GM12878 (cell line): ENCODE data around the gene STK11. TPM values are rescaled to one million over a fixed set of nuclear protein-coding genes. Genes with fewer than 3 reads are reported as not detected.

Experiments
- BCLAF1 ChIP-seq: fragments of 450-650 bp; IDR thresholded peaks from 2 replicates; pipeline ENCODE4 v1.6.1; 2017; ENCODE audit warnings: antibody characterized with exemption, mild to moderate bottlenecking, moderate library complexity
- IRF3 ChIP-seq: fragments of 450-650 bp; IDR thresholded peaks from 2 replicates; pipeline ENCODE4 v1.6.1; 2014; ENCODE audit warnings: mild to moderate bottlenecking
- IRF5 ChIP-seq: fragments of 450-650 bp; IDR thresholded peaks from 2 replicates; pipeline ENCODE4 v1.6.1; 2017; ENCODE audit warnings: borderline replicate concordance
- JUNB ChIP-seq: IDR thresholded peaks from 2 replicates; pipeline ENCODE4 v1.6.1; 2016; ENCODE audit warnings: antibody characterized with exemption, mild to moderate bottlenecking
- MTA2 ChIP-seq: fragments of 450-650 bp; IDR thresholded peaks from 2 replicates; pipeline ENCODE4 v1.6.1; 2016; ENCODE audit warnings: low read depth, mild to moderate bottlenecking, moderate library complexity
- NFIC ChIP-seq: IDR thresholded peaks from 2 replicates; pipeline ENCODE4 v1.6.1; 2012; ENCODE audit warnings: low read depth, mild to moderate bottlenecking, inconsistent platforms, low read length, moderate library complexity
- NR2C2 ChIP-seq: IDR thresholded peaks from 2 replicates; pipeline ENCODE4 v1.6.1; 2011; ENCODE audit warnings: borderline replicate concordance, low read depth; ENCODE audit not compliant: control insufficient read depth, insufficient read length
- SMARCA5 ChIP-seq: fragments of 450-650 bp; IDR thresholded peaks from 2 replicates; pipeline ENCODE4 v1.6.1; 2017; ENCODE audit warnings: mild to moderate bottlenecking
- TAF1 ChIP-seq: IDR thresholded peaks from 2 replicates; pipeline ENCODE4 v1.6.1; 2011; ENCODE audit warnings: mild to moderate bottlenecking, low read depth, low read length, borderline replicate concordance
- TCF7 ChIP-seq: IDR thresholded peaks from 2 replicates; pipeline ENCODE4 v1.6.1; 2014; ENCODE audit warnings: antibody characterized with exemption, borderline replicate concordance
- USF1 ChIP-seq: IDR thresholded peaks from 2 replicates; pipeline ENCODE4 v1.6.1; 2011; ENCODE audit warnings: borderline replicate concordance, low read depth, mild to moderate bottlenecking, moderate library complexity, mixed read lengths, low read length; ENCODE audit not compliant: insufficient read depth; ENCODE audit errors: extremely low read length
- YBX1 ChIP-seq: fragments of 450-650 bp; IDR thresholded peaks from 2 replicates; pipeline ENCODE4 v1.6.1; 2016; ENCODE audit warnings: antibody characterized with exemption
- ZBTB11 ChIP-seq: fragments of 450-650 bp; formaldehyde crosslinking; IDR thresholded peaks from 2 replicates; pipeline ENCODE4 v1.5.0; 2022; ENCODE audit warnings: mild to moderate bottlenecking, missing genetic modification characterization
- ZBTB40 ChIP-seq: fragments of 450-650 bp; IDR thresholded peaks from 2 replicates; pipeline ENCODE4 v1.6.1; 2016; ENCODE audit warnings: mild to moderate bottlenecking, moderate library complexity, borderline replicate concordance
- polyA plus RNA-seq, 11 experiments: library from polyadenylated mRNA; depleted of rRNA in 4 of 11; unstranded in 6 of 11; stranded (reverse) in 5 of 11; fragments of >200 nt; fragmentation: Nextera tagmentation in 4 of 11; fragmentation: Illumina TruSeq in 1 of 11; extraction: Ambion mirVana in 4 of 11; extraction: Trizol in 1 of 11; gene quantifications; 1 replicate in 1 of 11; 2 replicates in 10 of 11; pipeline versions ENCODE4 v1.2.1 to v1.2.3, GENCODE V29; 2011 to 2016; ENCODE audit warnings: inconsistent platforms in 2 of 11, missing spikeins in 2 of 11, low read depth in 1 of 11
- total RNA-seq, 4 experiments: library from RNA; depleted of rRNA in 3 of 4; stranded (reverse); fragments of >200 nt in 3 of 4; fragmentation: Illumina TruSeq in 1 of 4; extraction: Trizol in 1 of 4; gene quantifications; 2 replicates each; pipeline versions ENCODE4 v1.2.1 to v1.2.3, GENCODE V29; 2013 to 2021

The STK11 gene
- total and polyA plus RNA-seq, 10 of the 15 experiments (the other 5 are each of a cell fraction or from before 2014, with no cell fraction given), result 0.33 to 71.0 (median 23.8) TPM

GRCh38 chr19:1266916-1267476, 61.4 kb downstream of the STK11 start (continued):
- no peak for TF ChIP-seq IRF3
- TF ChIP-seq TCF7, result no peak
- no peak for TF ChIP-seq MTA2
- peak; percentile 71; the same call in 1 of the 2 replicates for TF ChIP-seq BCLAF1
- no peak for TF ChIP-seq USF1
- peak; percentile 95 for TF ChIP-seq SMARCA5
- no peak for TF ChIP-seq ZBTB11 (CRISPR knock-in tag)
- no peak for TF ChIP-seq TAF1
- no peak for TF ChIP-seq JUNB
- no peak for TF ChIP-seq NFIC
- TF ChIP-seq IRF5, result no peak
- TF ChIP-seq NR2C2, result no peak
- TF ChIP-seq YBX1, result no peak
- TF ChIP-seq ZBTB40, result no peak
